PC-9 (cell line): Measurements from ENCODE around the gene PHACTR1. TPM values are rescaled to one million over a fixed set of nuclear protein-coding genes. Genes with fewer than 3 reads are reported as not detected.

Experiments used
- BruUV-seq: library from RNA; stranded (reverse); fragments of 400-500 nt; replicated peaks from 2 replicates; lab custom pipeline; 2021; lab: Mats Ljungman, UMichigan
- CTCF ChIA-PET: fragments of 300-600 bp; sonication (Branson Sonifier 250); formaldehyde crosslinking; loops from one replicate; lab custom pipeline; 2022; ENCODE audit warnings: antibody characterized with exemption; lab: Charles Lee
- POLR2A ChIA-PET: fragments of 300-600 bp; sonication (Branson Sonifier 250); formaldehyde crosslinking; loops from one replicate; lab custom pipeline; 2022; ENCODE audit warnings: antibody characterized with exemption; ENCODE audit not compliant: unreplicated experiment; lab: Charles Lee
- DNase-seq, 2 experiments: peaks; one replicate each; pipeline versions ENCODE4 v3.0.0 to v3.0.0-alpha.2; 2015 to 2022; ENCODE audit warnings: mixed read lengths in 1 of 2
- H2AFZ ChIP-seq: fragments of 200-600 bp; sonication (generic); 2 replicates; pipeline ENCODE4 v1.8.1; 2017; ENCODE audit warnings: antibody characterized with exemption
- H3F3A ChIP-seq: fragments of 200-600 bp; sonication (generic); 2 replicates; pipeline ENCODE4 v1.8.1; 2017; ENCODE audit warnings: antibody characterized with exemption, mild to moderate bottlenecking, low read depth; ENCODE audit not compliant: insufficient read depth
- H3K27ac ChIP-seq: fragments of 200-600 bp; sonication (generic); 2 replicates; pipeline ENCODE4 v1.6.1; 2016; ENCODE audit warnings: mixed run types
- H3K27me3 ChIP-seq: fragments of 200-600 bp; sonication (generic); 2 replicates; pipeline ENCODE4 v1.6.1; 2016; ENCODE audit warnings: low read depth, mixed run types; ENCODE audit not compliant: insufficient read depth
- H3K36me3 ChIP-seq: fragments of 200-600 bp; sonication (generic); 2 replicates; pipeline ENCODE4 v1.6.1; 2016; ENCODE audit warnings: low read depth, mixed run types
- H3K4me1 ChIP-seq: fragments of 200-600 bp; sonication (generic); replicated peaks from 2 replicates; pipeline ENCODE4 v1.6.1; 2016; ENCODE audit warnings: mixed run types; ENCODE audit not compliant: insufficient read depth
- H3K4me2 ChIP-seq: fragments of 200-600 bp; sonication (generic); 2 replicates; pipeline ENCODE4 v1.6.1; 2017; ENCODE audit warnings: mixed run types
- H3K4me3 ChIP-seq: fragments of 200-600 bp; sonication (generic); 2 replicates; pipeline ENCODE4 v1.6.1; 2016; ENCODE audit warnings: mixed run types
- H3K79me2 ChIP-seq: fragments of 200-600 bp; sonication (generic); 2 replicates; pipeline ENCODE4 v1.6.1; 2017; ENCODE audit warnings: low read depth, mixed run types
- H3K9me2 ChIP-seq: fragments of 200-600 bp; sonication (generic); 2 replicates; pipeline ENCODE4 v1.8.1; 2017; ENCODE audit warnings: mild to moderate bottlenecking; ENCODE audit not compliant: insufficient read depth
- H3K9me3 ChIP-seq: fragments of 200-600 bp; sonication (generic); 2 replicates; pipeline ENCODE4 v1.8.1; 2016; ENCODE audit warnings: low read depth; ENCODE audit not compliant: insufficient read depth
- H4K20me1 ChIP-seq: fragments of 200-600 bp; sonication (generic); 2 replicates; pipeline ENCODE4 v1.8.1; 2017; ENCODE audit not compliant: insufficient read depth
- CTCF ChIP-seq: fragments of 200-600 bp; sonication (generic); conservative IDR thresholded peaks from 2 replicates; pipeline ENCODE4 v1.6.1; 2017; ENCODE audit warnings: mixed run types, antibody characterized with exemption, mild to moderate bottlenecking, moderate library complexity
- EZH2 ChIP-seq: fragments of 200-600 bp; sonication (generic); IDR thresholded peaks from 2 replicates; pipeline ENCODE4 v1.8.0; 2017; ENCODE audit warnings: antibody characterized with exemption, low read depth
- intact Hi-C: fragments of 100-400 bp; cut with micrococcal nuclease; formaldehyde crosslinking; loops from one replicate; pipeline ENCODE4 v1.10.0; 2022; ENCODE audit not compliant: unreplicated experiment
- total RNA-seq: library from RNA; stranded (reverse); gene quantifications from 2 replicates; pipeline ENCODE4 v1.2.3, GENCODE V29; 2021

PHACTR1 gene
- total RNA-seq, 1 experiment from 2014 or later, result not detected

- no TSS peak for BruUV-seq
- Histone ChIP-seq H3F3A (no peaks in the 10 kb centered on the region), H3K4me2 (no peak overlapping the region), H3K36me3 (no peaks in the 10 kb centered on the region), H3K27ac (no peak overlapping the region), H3K79me2 (no peaks in the 10 kb centered on the region), H3K9me3 (no peaks in the 10 kb centered on the region), H3K9me2 (0 out of 2 replicates have a peak, but pooled peaks cover 4% of the 10 kb centered on the region), H3K27me3 (peaks cover 29% of the 10 kb centered on the region), H4K20me1 (no peaks in the 10 kb centered on the region), H3K4me1 (no peaks in the 10 kb centered on the region), H2AFZ (no peak overlapping the region), H3K4me3 (no peak overlapping the region)
- ChIA-PET CTCF (no interaction called here), POLR2A (no interaction called here)
- no peak for DNase-seq
- intact Hi-C loops, result no loop called here
- no peak for TF ChIP-seq EZH2
- no peak for TF ChIP-seq CTCF
Observed at GRCh38 chr6:13135152-13135551, 418.6 kb downstream of the PHACTR1 start.

GRCh38 chr6:13139119-13139518 lies 422.6 kb downstream of the PHACTR1 start:
- no peaks in the 10 kb centered on the region for H3F3A ChIP-seq
- H3K9me2 ChIP-seq, result 0 out of 2 replicates have a peak, but pooled peaks cover 7% of the 10 kb centered on the region
- no peaks in the 10 kb centered on the region for H3K4me1 ChIP-seq
- H3K79me2 ChIP-seq, result no peaks in the 10 kb centered on the region
- no peaks in the 10 kb centered on the region for H3K9me3 ChIP-seq
- no peak for DNase-seq
- H3K4me2 ChIP-seq, result no peak overlapping the region
- POLR2A ChIA-PET, result no interaction called here
- no peak overlapping the region for H3K27ac ChIP-seq
- no TSS peak for BruUV-seq
- H2AFZ ChIP-seq, result no peak overlapping the region
- CTCF ChIA-PET, result no interaction called here
- peaks cover 26% of the 10 kb centered on the region for H3K27me3 ChIP-seq
- intact Hi-C loops, result no loop called here
- no peak for TF ChIP-seq CTCF
- H3K36me3 ChIP-seq, result no peaks in the 10 kb centered on the region
- no peaks in the 10 kb centered on the region for H4K20me1 ChIP-seq
- H3K4me3 ChIP-seq, result no peak overlapping the region

- intact Hi-C loops, result no loop called here
Observed at GRCh38 chr6:13140980-13141379, 424.4 kb downstream of the PHACTR1 start.

More at GRCh38 chr6:13140980-13141379, 424.4 kb downstream of the PHACTR1 start:
- TF ChIP-seq EZH2 (no peak), CTCF (no peak)
- BruUV-seq, result no TSS peak
- peaks cover 22% of the 10 kb centered on the region for H3K27me3 ChIP-seq
- no peaks in the 10 kb centered on the region for H4K20me1 ChIP-seq
- DNase-seq, result no peak
- H3K36me3 ChIP-seq, result no peaks in the 10 kb centered on the region
- no peaks in the 10 kb centered on the region for H3K9me3 ChIP-seq
- H3K27ac ChIP-seq, result no peak overlapping the region
- CTCF ChIA-PET, result no interaction called here
- H3K4me2 ChIP-seq, result no peak overlapping the region
- no peaks in the 10 kb centered on the region for H3F3A ChIP-seq
- no peak overlapping the region for H2AFZ ChIP-seq
- POLR2A ChIA-PET, result no interaction called here
- H3K4me1 ChIP-seq, result no peaks in the 10 kb centered on the region
- no peaks in the 10 kb centered on the region for H3K79me2 ChIP-seq
- H3K9me2 ChIP-seq, result 0 out of 2 replicates have a peak, but pooled peaks cover 7% of the 10 kb centered on the region
- no peak overlapping the region for H3K4me3 ChIP-seq
